GM04503 (cell line): ENCODE results near the gene RBM46.

Experiments used
- DNase-seq: peaks from one replicate; pipeline ENCODE4 v3.0.0-alpha.2; 2012; ENCODE audit warnings: low read depth

RBM46 gene

GRCh38 chr4:154781126-154781982, at the start of gene RBM46:
Gene RBM46 (plus strand): TSS chr4:154781272. CDS start chr4:154796753, 15,481 bp downstream.
- no peak for DNase-seq

GRCh38 chr4:154731756-154732155, 49.3 kb upstream of the RBM46 start:
- DNase-seq: no peak

- DNase-seq: no peak
These were observed 48.4 kb upstream of the RBM46 start for GRCh38 chr4:154732669-154733068.

- no peak for DNase-seq
These were observed 44.3 kb upstream of the RBM46 start for GRCh38 chr4:154736770-154737169.

GRCh38 chr4:154738426-154738825, 42.6 kb upstream of the RBM46 start:
- DNase-seq: no peak

- no peak for DNase-seq
These were observed 42.0 kb upstream of the RBM46 start for GRCh38 chr4:154739111-154739510.

- DNase-seq: no peak
These were observed 40.6 kb upstream of the RBM46 start for GRCh38 chr4:154740462-154740861.

GRCh38 chr4:154741131-154741665, 39.9 kb upstream of the RBM46 start:
- DNase-seq: no peak

GRCh38 chr4:154741922-154742850, 38.9 kb upstream of the RBM46 start:
- no peak for DNase-seq

- DNase-seq: no peak
These were observed 37.3 kb upstream of the RBM46 start, which contains the start of gene LRAT for GRCh38 chr4:154743683-154744340. Gene LRAT (plus strand): TSS chr4:154744000. CDS start chr4:154744327, 327 bp downstream.

GRCh38 chr4:154744341-154744926, 36.6 kb upstream of the RBM46 start:
- no peak for DNase-seq

- no peak for DNase-seq
These were observed 23.4 kb upstream of the RBM46 start for GRCh38 chr4:154757713-154758112.

- DNase-seq: no peak
These were observed 20.2 kb upstream of the RBM46 start for GRCh38 chr4:154760895-154761294.

GRCh38 chr4:154778264-154778663, 2.8 kb upstream of the RBM46 start:
- DNase-seq: no peak

GRCh38 chr4:154779362-154779947, 1.6 kb upstream of the RBM46 start:
- DNase-seq: no peak

GRCh38 chr4:154781983-154782293, 866 bp downstream of the RBM46 start:
- DNase-seq: no peak

- no peak for DNase-seq
These were observed 26.1 kb downstream of the RBM46 start for GRCh38 chr4:154807042-154807630.

- DNase-seq: no peak
These were observed 37.2 kb downstream of the RBM46 start for GRCh38 chr4:154818230-154818629.

GRCh38 chr4:154822775-154823174, 41.7 kb downstream of the RBM46 start:
- peak; percentile 59 for DNase-seq

- DNase-seq: no peak
These were observed 55.0 kb downstream of the RBM46 start for GRCh38 chr4:154836030-154836429.

GRCh38 chr4:154836513-154836912, 55.4 kb downstream of the RBM46 start:
- DNase-seq: no peak
